Calu3 (cell line): ENCODE results near the gene AP1G2. TPM values are rescaled to one million over a fixed set of nuclear protein-coding genes. Genes with fewer than 3 reads are reported as not detected.

Experiments
- BruUV-seq: library from RNA; stranded (reverse); fragments of 400-500 nt; replicated peaks from 2 replicates; lab custom pipeline; 2021; lab: Mats Ljungman, UMichigan
- CTCF ChIA-PET: fragments of 300-600 bp; sonication (Branson Sonifier 250); formaldehyde crosslinking; loops from one replicate; lab custom pipeline; 2022; ENCODE audit warnings: antibody characterized with exemption; lab: Charles Lee
- DNase-seq: peaks from one replicate; pipeline ENCODE4 v3.0.0; 2022
- H3K27ac Mint-ChIP-seq: one replicate; pipeline ENCODE4 v1.8.0; 2022; ENCODE audit warnings: mixed read lengths; ENCODE audit not compliant: unreplicated experiment
- H3K27me3 Mint-ChIP-seq: one replicate; pipeline ENCODE4 v1.8.0; 2022; ENCODE audit warnings: mixed read lengths; ENCODE audit not compliant: unreplicated experiment
- H3K36me3 Mint-ChIP-seq: one replicate; pipeline ENCODE4 v1.8.0; 2022; ENCODE audit warnings: mild to moderate bottlenecking, moderate library complexity, mixed read lengths; ENCODE audit not compliant: insufficient read depth, unreplicated experiment
- H3K4me1 Mint-ChIP-seq: one replicate; pipeline ENCODE4 v1.8.0; 2022; ENCODE audit warnings: mild to moderate bottlenecking, low read depth, mixed read lengths; ENCODE audit not compliant: unreplicated experiment
- H3K4me3 Mint-ChIP-seq: one replicate; pipeline ENCODE4 v1.8.0; 2022; ENCODE audit warnings: mild to moderate bottlenecking, low read depth, moderate library complexity, mixed read lengths; ENCODE audit not compliant: unreplicated experiment
- H3K9me3 Mint-ChIP-seq: one replicate; pipeline ENCODE4 v1.8.0; 2022; ENCODE audit warnings: low read depth, mixed read lengths; ENCODE audit not compliant: unreplicated experiment
- intact Hi-C: fragments of 100-400 bp; cut with micrococcal nuclease; formaldehyde crosslinking; loops from one replicate; pipeline ENCODE4 v1.10.0; 2022; ENCODE audit not compliant: unreplicated experiment
- total RNA-seq: library from RNA; stranded (reverse); gene quantifications from 2 replicates; pipeline ENCODE4 v1.2.3, GENCODE V29; 2022
- TF ChIP-seq, protein P1 (sequence below): fragments of 200-600 bp; IDR thresholded peaks from one replicate; pipeline ENCODE4 v1.8.0; 2022; ENCODE audit warnings: antibody characterized with exemption; ENCODE audit not compliant: unreplicated experiment

The AP1G2 gene
- total RNA-seq, 1 experiment from 2014 or later: 152 TPM

DNA sequence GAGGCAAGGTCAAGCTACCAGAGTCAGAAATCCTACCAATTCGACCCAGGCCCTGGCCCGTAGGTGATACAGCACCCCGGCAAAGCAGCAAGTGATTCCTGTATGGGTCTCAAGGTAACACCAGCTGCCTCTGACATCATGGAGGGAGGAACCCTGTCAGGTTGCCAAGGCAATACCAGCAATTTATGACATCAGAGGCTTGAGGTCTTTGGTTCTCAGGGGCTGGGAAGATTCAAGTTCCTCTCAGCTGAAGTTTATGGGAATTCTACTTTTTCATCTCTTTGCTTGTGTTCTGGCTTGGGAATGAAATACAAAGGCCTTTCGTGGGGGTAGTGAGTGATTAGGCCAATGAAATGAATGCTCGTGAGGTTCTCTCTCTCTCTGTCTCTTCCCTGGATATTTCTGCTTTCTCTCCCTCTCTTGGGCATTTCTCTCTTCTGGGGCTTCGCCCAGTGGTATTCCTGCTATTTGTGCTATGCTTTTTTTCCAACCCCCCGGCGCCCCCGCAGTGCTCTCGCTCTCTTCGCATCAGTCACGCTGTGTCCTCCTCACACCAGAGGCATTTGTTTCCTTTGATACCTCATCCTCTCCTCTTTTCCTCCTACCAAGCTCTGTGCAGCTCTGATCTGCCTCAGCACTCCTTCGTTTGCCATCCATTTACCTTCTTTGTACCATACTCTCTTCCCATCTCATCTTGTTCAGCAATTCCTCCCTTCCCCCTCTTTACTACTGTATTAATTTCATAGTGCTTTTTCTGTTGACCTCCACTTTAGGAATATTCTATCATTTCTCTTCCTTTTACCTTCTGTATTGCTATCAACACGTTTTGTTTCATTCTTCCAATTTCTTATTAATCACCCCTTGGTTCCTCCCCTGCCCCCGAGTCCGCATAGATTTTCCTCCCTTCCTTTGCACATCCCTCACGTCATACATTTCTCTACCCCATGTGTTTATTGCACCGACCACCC, 19.0 kb downstream of the AP1G2 start:
- TF ChIP-seq, protein P1, sequence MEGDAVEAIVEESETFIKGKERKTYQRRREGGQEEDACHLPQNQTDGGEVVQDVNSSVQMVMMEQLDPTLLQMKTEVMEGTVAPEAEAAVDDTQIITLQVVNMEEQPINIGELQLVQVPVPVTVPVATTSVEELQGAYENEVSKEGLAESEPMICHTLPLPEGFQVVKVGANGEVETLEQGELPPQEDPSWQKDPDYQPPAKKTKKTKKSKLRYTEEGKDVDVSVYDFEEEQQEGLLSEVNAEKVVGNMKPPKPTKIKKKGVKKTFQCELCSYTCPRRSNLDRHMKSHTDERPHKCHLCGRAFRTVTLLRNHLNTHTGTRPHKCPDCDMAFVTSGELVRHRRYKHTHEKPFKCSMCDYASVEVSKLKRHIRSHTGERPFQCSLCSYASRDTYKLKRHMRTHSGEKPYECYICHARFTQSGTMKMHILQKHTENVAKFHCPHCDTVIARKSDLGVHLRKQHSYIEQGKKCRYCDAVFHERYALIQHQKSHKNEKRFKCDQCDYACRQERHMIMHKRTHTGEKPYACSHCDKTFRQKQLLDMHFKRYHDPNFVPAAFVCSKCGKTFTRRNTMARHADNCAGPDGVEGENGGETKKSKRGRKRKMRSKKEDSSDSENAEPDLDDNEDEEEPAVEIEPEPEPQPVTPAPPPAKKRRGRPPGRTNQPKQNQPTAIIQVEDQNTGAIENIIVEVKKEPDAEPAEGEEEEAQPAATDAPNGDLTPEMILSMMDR: no peak
- no peak for DNase-seq
- CTCF ChIA-PET: interaction anchor here (0.5 to 1.4 kb wide), 2 partner anchors 10 to 33 kb away, joined by 3 to 8 read pairs; no protein-coding TSS in a partner anchor
- intact Hi-C loops: no loop called here
- no peak overlapping the region for H3K27ac Mint-ChIP-seq
- BruUV-seq: no TSS peak
- no peak overlapping the region for H3K4me3 Mint-ChIP-seq
- peaks cover 7% of the 10 kb centered on the region for H3K4me1 Mint-ChIP-seq
- no peaks in the 10 kb centered on the region for H3K36me3 Mint-ChIP-seq
- H3K27me3 Mint-ChIP-seq: peaks cover 14% of the 10 kb centered on the region
- no peaks in the 10 kb centered on the region for H3K9me3 Mint-ChIP-seq

DNA sequence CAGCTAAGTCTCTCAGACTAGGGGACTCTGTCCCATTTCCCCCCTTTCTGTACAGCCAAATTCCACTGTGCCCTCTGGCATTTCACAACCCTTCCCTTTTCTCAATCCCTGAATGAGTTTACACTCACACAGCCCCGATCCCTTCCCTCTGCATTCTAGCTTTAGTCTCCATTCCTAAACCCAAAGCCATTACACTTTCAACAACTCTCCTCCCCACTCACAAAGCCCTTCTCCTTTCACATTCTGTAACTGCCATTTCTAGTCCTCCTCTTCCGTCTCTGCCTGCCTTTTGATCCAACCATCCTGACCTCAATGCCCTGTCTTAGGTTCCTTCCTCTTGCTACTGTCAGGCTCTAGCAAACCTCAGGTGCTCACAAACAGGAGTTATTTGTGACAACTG, 19.7 kb downstream of the AP1G2 start:
- H3K27ac Mint-ChIP-seq: no peak overlapping the region
- H3K36me3 Mint-ChIP-seq: no peaks in the 10 kb centered on the region
- H3K9me3 Mint-ChIP-seq: no peaks in the 10 kb centered on the region
- CTCF ChIA-PET: interaction anchor here (0.5 kb wide), 1 partner anchor 32 kb away, joined by 3 read pairs; no protein-coding TSS in a partner anchor
- DNase-seq: no peak
- no peak overlapping the region for H3K4me3 Mint-ChIP-seq
- BruUV-seq: no TSS peak
- H3K4me1 Mint-ChIP-seq: peaks cover 7% of the 10 kb centered on the region
- H3K27me3 Mint-ChIP-seq: peaks cover 14% of the 10 kb centered on the region
- intact Hi-C loops: no loop called here
- TF ChIP-seq, protein P1: no peak

DNA sequence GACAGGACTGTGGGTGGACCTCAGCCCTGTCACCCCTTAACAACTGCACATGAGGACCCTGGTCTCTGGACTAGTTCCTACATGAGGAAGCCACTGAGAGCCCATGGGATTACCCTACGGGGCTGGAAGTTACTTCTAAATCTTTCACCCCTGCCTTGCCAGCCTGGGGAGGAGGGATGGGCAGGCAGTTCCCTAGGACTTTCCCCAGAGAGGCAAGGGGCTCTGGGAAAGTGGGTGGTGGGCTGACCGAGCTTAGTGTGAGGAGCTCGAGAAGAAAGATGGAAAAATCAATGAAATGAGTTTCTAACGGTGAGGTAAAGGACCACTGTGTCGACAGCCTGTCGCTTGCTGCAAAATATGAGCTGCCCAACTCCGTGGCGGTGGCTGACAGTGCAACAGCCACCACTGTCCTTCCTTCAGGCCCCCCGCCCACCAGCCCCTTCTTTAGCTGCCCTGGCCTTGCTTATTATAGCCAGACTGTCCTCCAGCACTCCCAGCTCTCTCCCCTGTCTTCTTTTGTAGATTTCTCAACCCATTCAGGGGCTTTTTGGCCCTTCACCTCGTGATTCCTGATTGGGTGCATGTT, 21.0 kb downstream of the AP1G2 start:
- peaks cover 14% of the 10 kb centered on the region for H3K27me3 Mint-ChIP-seq
- no peaks in the 10 kb centered on the region for H3K9me3 Mint-ChIP-seq
- H3K36me3 Mint-ChIP-seq: no peaks in the 10 kb centered on the region
- CTCF ChIA-PET: no interaction called here
- intact Hi-C loops: no loop called here
- TF ChIP-seq, protein P1: no peak
- peaks cover under 1% of the 10 kb centered on the region for H3K4me1 Mint-ChIP-seq
- no peak for DNase-seq
- H3K27ac Mint-ChIP-seq: no peak overlapping the region
- no peak overlapping the region for H3K4me3 Mint-ChIP-seq
- no TSS peak for BruUV-seq

DNA sequence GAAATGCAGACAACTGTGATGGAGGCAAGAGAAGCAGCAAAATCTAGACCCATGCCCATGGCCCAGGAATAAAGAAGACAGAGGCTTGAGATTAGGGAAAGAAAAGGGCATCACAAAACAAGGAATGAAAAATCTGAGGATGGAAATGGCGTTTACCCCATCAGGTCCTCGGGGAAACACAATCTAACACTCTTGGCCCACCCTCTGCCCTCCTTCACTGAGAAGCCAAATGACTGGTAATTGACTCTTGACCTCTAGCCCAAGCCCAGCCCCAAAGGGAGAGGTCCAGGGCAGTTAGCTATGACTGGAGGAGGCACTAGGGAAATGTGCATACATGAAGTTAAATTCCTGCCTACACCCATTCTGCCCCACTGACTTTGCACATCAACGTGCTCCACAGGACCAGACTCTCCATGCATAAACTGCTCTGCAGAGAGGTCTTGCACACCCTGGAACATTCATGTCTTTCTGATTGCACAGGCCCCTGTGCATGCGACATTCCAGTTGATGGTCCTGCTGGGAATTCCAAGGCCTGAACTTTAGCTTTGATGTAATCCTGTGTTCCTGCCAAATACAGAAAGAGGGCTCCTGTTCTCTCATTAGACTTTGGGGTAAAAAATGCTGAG, 21.7 kb downstream of the AP1G2 start:
- intact Hi-C loops: no loop called here
- TF ChIP-seq, protein P1: no peak
- no TSS peak for BruUV-seq
- H3K36me3 Mint-ChIP-seq: no peaks in the 10 kb centered on the region
- CTCF ChIA-PET: no interaction called here
- H3K9me3 Mint-ChIP-seq: no peaks in the 10 kb centered on the region
- H3K27ac Mint-ChIP-seq: no peak overlapping the region
- peaks cover 14% of the 10 kb centered on the region for H3K27me3 Mint-ChIP-seq
- H3K4me3 Mint-ChIP-seq: no peak overlapping the region
- no peak for DNase-seq
- H3K4me1 Mint-ChIP-seq: no peaks in the 10 kb centered on the region
